GM18868 (cell line): ENCODE results near the gene UMOD.
A peak's percentile ranks its signal among the peaks of the same experiment; 100 is the strongest.

Experiments
- ATAC-seq: cut with Tn5 transposase; IDR thresholded peaks from one replicate; pipeline ENCODE4 v1.9.1; 2021; ENCODE audit warnings: mild to moderate bottlenecking, moderate library complexity; ENCODE audit not compliant: unreplicated experiment

The UMOD gene

GRCh38 chr16:20307240-20307671 lies 45.3 kb downstream of the UMOD start:
- no peak for ATAC-seq

- ATAC-seq, result no peak
Observed at GRCh38 chr16:20306401-20306800, 46.1 kb downstream of the UMOD start.

- ATAC-seq, result no peak
Observed at GRCh38 chr16:20303012-20303411, 49.5 kb downstream of the UMOD start.

GRCh38 chr16:20302389-20302788 lies 50.1 kb downstream of the UMOD start:
- no peak for ATAC-seq

- no peak for ATAC-seq
Observed at GRCh38 chr16:20301840-20302239, 50.7 kb downstream of the UMOD start.

GRCh38 chr16:20300312-20301097 lies 52.0 kb downstream of the UMOD start:
- ATAC-seq, result peak; percentile 63

- no peak for ATAC-seq
Observed at GRCh38 chr16:20298452-20298851, 54.1 kb downstream of the UMOD start.

GRCh38 chr16:20291208-20292206 lies 61.0 kb downstream of the UMOD start:
- ATAC-seq, result no peak

GRCh38 chr16:20289571-20289970 lies 62.9 kb downstream of the UMOD start:
- no peak for ATAC-seq

GRCh38 chr16:20285993-20286499 lies 66.5 kb downstream of the UMOD start:
- ATAC-seq, result no peak
